HG03196 (cell line): ENCODE measurements around the gene AMY2B.
"Not testable (repeated sequence)": the region's sequence is repeated elsewhere in the genome, so short reads cannot be mapped to it uniquely, and the experiment has no call there.

ENCODE experiments used
- ATAC-seq: cut with Tn5 transposase; IDR thresholded peaks from one replicate; pipeline ENCODE4 v1.9.1; 2021; ENCODE audit not compliant: unreplicated experiment

Gene AMY2B

DNA sequence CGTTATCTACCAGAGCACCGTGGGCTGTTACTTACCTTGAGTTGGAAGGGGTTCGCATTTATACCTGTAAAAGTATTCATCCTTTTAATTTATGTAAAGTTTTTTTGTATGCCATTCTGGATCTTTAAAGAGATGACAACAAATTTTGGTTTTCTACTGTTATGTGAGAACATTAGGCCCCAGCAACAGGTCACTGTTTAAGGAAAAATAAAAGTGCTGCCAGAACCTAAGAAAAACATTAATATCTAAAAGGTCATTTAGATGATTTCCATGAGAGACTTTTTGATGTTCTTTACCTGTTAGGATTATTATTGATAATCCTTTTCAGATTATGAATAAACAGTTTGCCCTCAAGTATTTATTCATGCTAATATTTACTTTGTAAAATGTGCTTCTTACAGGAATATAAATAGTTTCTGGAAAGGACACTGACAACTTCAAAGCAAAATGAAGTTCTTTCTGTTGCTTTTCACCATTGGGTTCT, 45.6 kb downstream of the AMY2B start, which contains the start of gene AMY2A:
AMY2A (plus strand) TSS at position 434 of the 484 bp plus-strand sequence; CDS start at position 448, 14 bp downstream.
- not testable (repeated sequence) for ATAC-seq

DNA sequence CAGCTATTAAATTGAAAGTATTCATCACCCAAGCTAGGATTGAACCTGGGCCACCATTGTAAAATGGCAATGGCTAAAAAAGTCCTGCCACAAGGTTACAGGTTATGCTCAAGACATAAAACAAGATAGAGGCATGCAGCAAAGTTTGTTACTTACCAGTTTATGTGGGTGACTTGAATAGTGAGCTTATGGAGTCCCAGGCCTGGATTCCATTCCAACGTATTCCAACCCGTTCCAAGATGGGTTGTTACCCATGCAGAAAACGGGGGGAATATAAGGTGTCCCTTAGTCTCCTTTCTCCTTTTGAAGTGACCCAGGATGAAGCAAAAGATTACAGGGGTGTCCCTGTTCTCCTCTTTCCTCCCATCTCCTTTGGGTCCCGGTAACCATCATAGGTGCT, 56.0 kb downstream of the AMY2B start:
- ATAC-seq: not testable (repeated sequence)
